H9 (cell line): ENCODE results near the gene CD4. TPM values are rescaled to one million over a fixed set of nuclear protein-coding genes. Genes with fewer than 3 reads are reported as not detected.
A peak's percentile ranks its signal among the peaks of the same experiment; 100 is the strongest.

Experiments used
- DNase-seq: peaks from one replicate; pipeline ENCODE4 v3.0.0-alpha.2; 2017
- H2AFZ ChIP-seq: one replicate; pipeline ENCODE4 v1.6.1; 2013; ENCODE audit warnings: mild to moderate bottlenecking, low read length, control low read depth, moderate library complexity
- H2AK5ac ChIP-seq: 2 replicates; pipeline ENCODE4 v1.6.1; 2013; ENCODE audit warnings: low read length, control low read depth, mixed read lengths; ENCODE audit not compliant: insufficient read length
- H2BK120ac ChIP-seq: one replicate; pipeline ENCODE4 v1.6.1; 2013; ENCODE audit warnings: low read depth, mild to moderate bottlenecking, low read length, control low read depth, inconsistent platforms; ENCODE audit not compliant: poor library complexity, severe bottlenecking
- H2BK12ac ChIP-seq: 2 replicates; pipeline ENCODE4 v1.6.1; 2013; ENCODE audit warnings: low read length, control low read depth, mixed read lengths, low read depth; ENCODE audit not compliant: insufficient read length
- H2BK15ac ChIP-seq: 2 replicates; pipeline ENCODE4 v1.6.1; 2013; ENCODE audit warnings: low read depth, low read length, control low read depth
- H2BK20ac ChIP-seq: one replicate; pipeline ENCODE4 v1.6.1; 2013; ENCODE audit warnings: low read depth, mild to moderate bottlenecking, low read length, control low read depth, inconsistent platforms; ENCODE audit not compliant: poor library complexity, severe bottlenecking
- H2BK5ac ChIP-seq: 2 replicates; pipeline ENCODE4 v1.6.1; 2013; ENCODE audit warnings: low read length, control low read depth, mixed read lengths; ENCODE audit not compliant: insufficient read length
- H3K14ac ChIP-seq: 2 replicates; pipeline ENCODE4 v1.6.1; 2013; ENCODE audit warnings: low read length, control low read depth; ENCODE audit not compliant: insufficient read depth
- H3K18ac ChIP-seq: 2 replicates; pipeline ENCODE4 v1.6.1; 2013; ENCODE audit warnings: low read depth, mild to moderate bottlenecking, mixed read lengths, low read length, control low read depth; ENCODE audit not compliant: insufficient read length
- H3K23ac ChIP-seq: 2 replicates; pipeline ENCODE4 v1.6.1; 2013; ENCODE audit warnings: low read length, control low read depth, mixed read lengths, low read depth; ENCODE audit not compliant: insufficient read length
- H3K23me2 ChIP-seq: 2 replicates; pipeline ENCODE4 v1.6.1; 2013; ENCODE audit warnings: low read depth, mild to moderate bottlenecking, mixed read lengths, low read length, control low read depth; ENCODE audit not compliant: insufficient read length, poor library complexity, severe bottlenecking
- H3K27ac ChIP-seq: 2 replicates; pipeline ENCODE4 v1.5.1; 2013; ENCODE audit warnings: low read length, control low read depth, mixed read lengths, low read depth; ENCODE audit not compliant: insufficient read length
- H3K27me3 ChIP-seq: 2 replicates; pipeline ENCODE4 v1.6.1; 2013; ENCODE audit warnings: low read length, control low read depth, inconsistent platforms; ENCODE audit not compliant: insufficient read depth
- H3K4ac ChIP-seq: 2 replicates; pipeline ENCODE4 v1.6.1; 2013; ENCODE audit warnings: low read depth, mild to moderate bottlenecking, control low read depth, inconsistent platforms, low read length, moderate library complexity
- H3K4me1 ChIP-seq: 2 replicates; pipeline ENCODE4 v1.6.1; 2013; ENCODE audit warnings: low read length, control low read depth, inconsistent platforms; ENCODE audit not compliant: insufficient read depth
- H3K4me2 ChIP-seq: 2 replicates; pipeline ENCODE4 v1.6.1; 2013; ENCODE audit warnings: low read length, control low read depth, mixed read lengths; ENCODE audit not compliant: insufficient read length, insufficient read depth
- H3K56ac ChIP-seq: 2 replicates; pipeline ENCODE4 v1.6.1; 2013; ENCODE audit warnings: low read depth, mild to moderate bottlenecking, mixed read lengths, low read length, control low read depth; ENCODE audit not compliant: insufficient read length
- H3K79me1 ChIP-seq: 2 replicates; pipeline ENCODE4 v1.6.1; 2013; ENCODE audit warnings: low read depth, mild to moderate bottlenecking, moderate library complexity, low read length, control low read depth, inconsistent platforms; ENCODE audit not compliant: insufficient read depth, poor library complexity, severe bottlenecking
- H3K79me2 ChIP-seq: 2 replicates; pipeline ENCODE4 v1.6.1; 2013; ENCODE audit warnings: low read length, control low read depth, inconsistent platforms; ENCODE audit not compliant: insufficient read depth
- H3K9ac ChIP-seq: 2 replicates; pipeline ENCODE4 v1.6.1; 2013; ENCODE audit warnings: low read length, control low read depth, mixed read lengths; ENCODE audit not compliant: insufficient read length; ENCODE audit errors: extremely low read depth
- H3K9me3 ChIP-seq: one replicate; pipeline ENCODE4 v1.6.1; 2013; ENCODE audit warnings: low read depth, low read length, inconsistent platforms; ENCODE audit not compliant: control insufficient read depth
- H3T11ph ChIP-seq: one replicate; pipeline ENCODE4 v1.6.1; 2013; ENCODE audit warnings: mild to moderate bottlenecking, low read length, control low read depth, inconsistent platforms
- H4K20me1 ChIP-seq: one replicate; pipeline ENCODE4 v1.6.1; 2013; ENCODE audit not compliant: control insufficient read depth, insufficient read length, insufficient read depth
- H4K5ac ChIP-seq: 2 replicates; pipeline ENCODE4 v1.6.1; 2013; ENCODE audit warnings: low read depth, mild to moderate bottlenecking, mixed read lengths, low read length, control low read depth; ENCODE audit not compliant: insufficient read length
- H4K8ac ChIP-seq: replicated peaks from 2 replicates; pipeline ENCODE4 v1.6.1; 2013; ENCODE audit warnings: low read length, control low read depth, mixed read lengths, low read depth; ENCODE audit not compliant: insufficient read length
- H4K91ac ChIP-seq: 2 replicates; pipeline ENCODE4 v1.6.1; 2013; ENCODE audit warnings: low read depth, mild to moderate bottlenecking, moderate library complexity, mixed read lengths, low read length, control low read depth; ENCODE audit not compliant: insufficient read length
- H3K27ac Mint-ChIP-seq, 3 experiments: 2 replicates in 2 of 3; 3 replicates in 1 of 3; pipeline ENCODE4 v1.8.0; 2020 to 2021; ENCODE audit warnings: mixed read lengths in 3 of 3, mild to moderate bottlenecking in 1 of 3, moderate library complexity in 1 of 3
- H3K27me3 Mint-ChIP-seq: 2 replicates; pipeline ENCODE4 v1.8.0; 2021; ENCODE audit warnings: low read depth, mild to moderate bottlenecking, moderate library complexity, mixed read lengths
- H3K36me3 Mint-ChIP-seq, 3 experiments: 2 replicates in 2 of 3; 3 replicates in 1 of 3; pipeline ENCODE4 v1.8.0; 2020 to 2021; ENCODE audit warnings: low read depth in 3 of 3, mixed read lengths in 3 of 3; ENCODE audit not compliant: insufficient read depth in 1 of 3
- H3K4me1 Mint-ChIP-seq, 2 experiments: 2 replicates each; pipeline ENCODE4 v1.8.0; 2020; ENCODE audit warnings: mixed read lengths in 2 of 2
- H3K4me3 Mint-ChIP-seq, 2 experiments: 2 replicates in 1 of 2; 3 replicates in 1 of 2; pipeline ENCODE4 v1.8.0; 2020 to 2021; ENCODE audit warnings: mild to moderate bottlenecking in 2 of 2, mixed read lengths in 2 of 2, moderate library complexity in 1 of 2
- H3K9me3 Mint-ChIP-seq, 2 experiments: 2 replicates in 1 of 2; 3 replicates in 1 of 2; pipeline ENCODE4 v1.8.0; 2020; ENCODE audit warnings: mild to moderate bottlenecking in 2 of 2, mixed read lengths in 2 of 2, moderate library complexity in 1 of 2
- CTCF ChIP-seq: fragments of 200-600 bp; sonication (generic); conservative IDR thresholded peaks from 3 replicates; pipeline ENCODE4 v1.8.0; 2021; ENCODE audit warnings: antibody characterized with exemption, mild to moderate bottlenecking
- WGBS: extraction: QIAGEN DNeasy Blood & Tissue Kit; methylation state at CpG from one replicate; pipeline ENCODE4 v1.1.7; 2013; ENCODE audit warnings: missing lambda C conversion rate, low lambda C conversion rate, mixed read lengths; ENCODE audit not compliant: insufficient read length; ENCODE audit errors: extremely low coverage; 5-methylcytosine and 5-hydroxymethylcytosine counted together
- total RNA-seq: library from RNA; stranded (reverse); gene quantifications from 2 replicates; pipeline ENCODE4 v1.2.1, GENCODE V29; 2021

Gene CD4
- total RNA-seq, 1 experiment from 2014 or later: 1.1 TPM

GRCh38 chr12:6777386-6777785 is 11.9 kb upstream of the CD4 start:
- Histone ChIP-seq H3K4me1 (no peaks in the 10 kb centered on the region; the same call in 1 of the 2 replicates), H3K27me3 (peaks cover 5% of the 10 kb centered on the region; the same call in 1 of the 2 replicates), H3T11ph (no peak overlapping the region), H2AFZ (no peak overlapping the region), H3K56ac (no peak overlapping the region), H2BK12ac (no peak overlapping the region), H2BK15ac (no peak overlapping the region), H3K4me2 (no peak overlapping the region), H4K20me1 (no peaks in the 10 kb centered on the region), H3K9ac (no peak overlapping the region), H4K8ac (no peak overlapping the region), H4K91ac (no peak overlapping the region), H3K23ac (no peak overlapping the region), H4K5ac (no peak overlapping the region), H3K9me3 (no peaks in the 10 kb centered on the region), H2BK120ac (no peak overlapping the region), H3K23me2 (peaks cover 19% of the 10 kb centered on the region), H3K27ac (no peak overlapping the region), H3K4ac (no peak overlapping the region), H3K14ac (no peak overlapping the region; the same call in 1 of the 2 replicates), H3K79me2 (no peaks in the 10 kb centered on the region), H2AK5ac (no peak overlapping the region), H3K79me1 (no peaks in the 10 kb centered on the region), H2BK20ac (no peak overlapping the region), H3K18ac (no peak overlapping the region), H2BK5ac (no peak overlapping the region)
- Mint-ChIP-seq H3K27ac (no peak overlapping the region), H3K36me3 (peaks cover 4 to 23% (median 21%) of the 10 kb centered on the region in 3 experiments), H3K4me3 (peak overlapping the region in 1 of 2 experiments; percentile 95; a peak in 3 of 5 replicates), H3K9me3 (peaks cover 0 to 3% of the 10 kb centered on the region in 2 experiments; a peak in 2 of 5 replicates), H3K27me3 (peaks cover 45% of the 10 kb centered on the region), H3K4me1 (peaks cover 41 to 49% of the 10 kb centered on the region in 2 experiments)
- no CpG with 5 or more reads among the region's 5 CpGs for WGBS
- TF ChIP-seq CTCF: no peak
- no peak for DNase-seq
